Measurements from ENCODE around the gene CDH23. TPM values are rescaled to one million over a fixed set of nuclear protein-coding genes. Genes with fewer than 3 reads are reported as not detected.

The CDH23 gene
- total and polyA plus RNA-seq, 10 of the 15 experiments (the other 5 are each of a cell fraction or from before 2014, with no cell fraction given): 0.09 to 0.40 (median 0.15) TPM; not detected in 1

DNA sequence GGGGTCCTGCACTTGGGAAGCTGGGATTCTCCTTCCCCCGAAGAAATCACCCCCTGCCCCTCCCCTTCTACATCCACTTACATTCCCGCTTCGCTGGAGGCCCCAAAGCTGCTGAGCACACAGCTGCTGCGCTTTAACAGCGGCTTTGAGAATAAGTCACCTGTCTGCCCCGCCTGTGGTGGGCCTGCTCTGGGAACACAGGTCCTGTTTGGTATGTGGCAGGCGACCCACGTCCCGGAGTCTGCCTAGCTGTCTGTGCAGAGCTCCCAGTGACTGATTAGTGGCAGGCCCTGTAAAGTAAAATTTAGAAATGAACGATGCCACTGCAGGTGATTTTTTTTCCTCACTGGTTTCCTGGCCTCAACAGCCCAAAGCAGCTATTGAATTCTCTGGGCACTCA lies 47.0 kb downstream of the CDH23 start:
- no peaks in the 10 kb centered on the region for H3K4me1 ChIP-seq (ENCODE audit: control insufficient read depth, insufficient read depth, low read length)
- no peaks in the 10 kb centered on the region for H3K36me3 ChIP-seq (ENCODE audit: control insufficient read depth in 2 of 2, insufficient read depth in 2 of 2, low read length in 1 of 2)
- RAD21 ChIA-PET (ENCODE audit: unreplicated experiment): no interaction called here
- H4K20me1 ChIP-seq (ENCODE audit: control insufficient read depth, insufficient read depth): no peaks in the 10 kb centered on the region
- intact Hi-C loops (cut with micrococcal nuclease; ENCODE audit: unreplicated experiment): no loop called here
- TF ChIP-seq, protein P1, sequence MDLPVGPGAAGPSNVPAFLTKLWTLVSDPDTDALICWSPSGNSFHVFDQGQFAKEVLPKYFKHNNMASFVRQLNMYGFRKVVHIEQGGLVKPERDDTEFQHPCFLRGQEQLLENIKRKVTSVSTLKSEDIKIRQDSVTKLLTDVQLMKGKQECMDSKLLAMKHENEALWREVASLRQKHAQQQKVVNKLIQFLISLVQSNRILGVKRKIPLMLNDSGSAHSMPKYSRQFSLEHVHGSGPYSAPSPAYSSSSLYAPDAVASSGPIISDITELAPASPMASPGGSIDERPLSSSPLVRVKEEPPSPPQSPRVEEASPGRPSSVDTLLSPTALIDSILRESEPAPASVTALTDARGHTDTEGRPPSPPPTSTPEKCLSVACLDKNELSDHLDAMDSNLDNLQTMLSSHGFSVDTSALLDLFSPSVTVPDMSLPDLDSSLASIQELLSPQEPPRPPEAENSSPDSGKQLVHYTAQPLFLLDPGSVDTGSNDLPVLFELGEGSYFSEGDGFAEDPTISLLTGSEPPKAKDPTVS (IDR thresholded peaks at IDR 0.05; ENCODE audit: low read depth, low read length): no peak
- TF ChIP-seq NRF1 (conservative IDR thresholded peaks at IDR 0.05; ENCODE audit: low read depth, low read length): no peak
- no peak for TF ChIP-seq CHD1 (IDR thresholded peaks at IDR 0.05; ENCODE audit: low read depth, low read length)
- no peak for FAIRE-seq
- BruUV-seq (replicated peaks): no TSS peak
- H3K27ac ChIP-seq (ENCODE audit: control insufficient read depth, insufficient read depth): no peak overlapping the region
- CTCF ChIA-PET: no interaction called here
- H3K9ac ChIP-seq (ENCODE audit: control insufficient read depth, insufficient read depth, low read length): no peak overlapping the region
- 42% methylated on average over 10 of the region's 10 CpGs for WGBS (ENCODE audit: insufficient coverage, insufficient replicate concordance, low lambda C conversion rate, missing lambda C conversion rate)
- POLR2A ChIA-PET: no interaction called here
- no peak overlapping the region for H3K4me3 ChIP-seq
- in situ Hi-C loops (cut with MboI): no loop called here
- no peak for ATAC-seq
- no peak overlapping the region for H3K4me2 ChIP-seq (ENCODE audit: control insufficient read depth, insufficient read depth)
- H3K79me2 ChIP-seq (ENCODE audit: control insufficient read depth, insufficient read depth, low read length): no peaks in the 10 kb centered on the region
- SMC1A ChIA-PET (ENCODE audit: uncharacterized antibody, unreplicated experiment): no interaction called here
- DNase-seq (ENCODE audit: low read depth, low spot score): no peak
- H2AFZ ChIP-seq (ENCODE audit: control insufficient read depth, low read depth, low read length): no peak overlapping the region
- no peaks in the 10 kb centered on the region for H3K9me3 ChIP-seq (replicated peaks; ENCODE audit: control insufficient read depth, insufficient read depth, low read length)
- peaks cover 0 to 4% of the 10 kb centered on the region in 2 experiments; a peak in 3 of 4 replicates for H3K27me3 ChIP-seq (replicated peaks in 1 of 2; ENCODE audit: control insufficient read depth in 2 of 2, insufficient read depth in 2 of 2, low read length in 1 of 2)

DNA sequence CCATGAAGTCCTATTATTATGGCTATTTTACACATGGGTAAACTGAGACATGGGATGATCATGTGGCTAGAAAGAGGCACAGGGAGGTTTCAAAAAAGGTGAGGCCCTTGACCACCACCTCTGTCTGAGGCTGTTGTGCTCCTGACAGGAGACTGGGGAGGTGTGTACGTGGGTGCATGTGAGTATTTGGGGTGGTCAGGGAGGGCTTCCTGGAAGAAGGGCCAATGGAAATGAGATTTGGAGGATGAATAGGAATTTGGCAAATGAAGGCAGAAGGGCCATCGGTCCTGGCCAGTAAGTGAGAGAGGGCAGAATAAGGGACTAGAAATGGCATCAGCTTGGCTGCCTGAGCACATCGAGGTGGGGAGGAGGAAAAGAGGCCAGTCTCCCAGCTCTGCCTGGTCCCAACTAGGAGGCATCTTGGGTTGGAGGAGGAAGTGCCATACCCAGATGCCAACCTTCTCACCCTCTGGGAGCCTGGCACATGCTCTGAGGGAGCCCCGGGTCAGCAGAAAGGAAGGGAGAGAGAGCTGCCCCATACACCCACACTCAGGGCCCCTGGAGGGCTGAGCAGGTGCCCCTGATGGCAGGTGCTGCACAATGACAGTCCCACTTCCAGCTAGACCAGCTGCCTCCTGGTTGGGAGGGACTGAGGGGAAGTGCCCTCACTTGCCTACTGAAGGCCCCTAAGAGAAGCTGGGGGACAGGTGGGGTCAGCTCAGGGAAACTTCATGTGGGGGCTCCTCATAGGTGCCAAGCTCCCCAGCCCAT lies 47.7 kb downstream of the CDH23 start:
- Histone ChIP-seq H3K27me3 (replicated peaks in 1 of 2; ENCODE audit: control insufficient read depth in 2 of 2, insufficient read depth in 2 of 2, low read length in 1 of 2) (peaks cover 0 to 4% of the 10 kb centered on the region in 2 experiments; a peak in 3 of 4 replicates), H3K4me1 (ENCODE audit: control insufficient read depth, insufficient read depth, low read length) (no peaks in the 10 kb centered on the region), H3K4me2 (ENCODE audit: control insufficient read depth, insufficient read depth) (no peak overlapping the region), H3K27ac (ENCODE audit: control insufficient read depth, insufficient read depth) (no peak overlapping the region), H3K79me2 (ENCODE audit: control insufficient read depth, insufficient read depth, low read length) (no peaks in the 10 kb centered on the region), H3K9ac (ENCODE audit: control insufficient read depth, insufficient read depth, low read length) (no peak overlapping the region), H2AFZ (ENCODE audit: control insufficient read depth, low read depth, low read length) (no peak overlapping the region), H3K9me3 (replicated peaks; ENCODE audit: control insufficient read depth, insufficient read depth, low read length) (no peaks in the 10 kb centered on the region), H3K4me3 (no peak overlapping the region), H3K36me3 (ENCODE audit: control insufficient read depth in 2 of 2, insufficient read depth in 2 of 2, low read length in 1 of 2) (no peaks in the 10 kb centered on the region), H4K20me1 (ENCODE audit: control insufficient read depth, insufficient read depth) (no peaks in the 10 kb centered on the region)
- no peak for FAIRE-seq
- 10% methylated on average over 4 of the region's 4 CpGs for WGBS (ENCODE audit: insufficient coverage, insufficient replicate concordance, low lambda C conversion rate, missing lambda C conversion rate)
- ChIA-PET SMC1A (ENCODE audit: uncharacterized antibody, unreplicated experiment) (no interaction called here), RAD21 (ENCODE audit: unreplicated experiment) (no interaction called here), CTCF (no interaction called here), POLR2A (no interaction called here)
- ATAC-seq: no peak
- in situ Hi-C loops (cut with MboI) (no loop called here), intact Hi-C loops (cut with micrococcal nuclease; ENCODE audit: unreplicated experiment) (no loop called here)
- no TSS peak for BruUV-seq (replicated peaks)
- no peak for DNase-seq (ENCODE audit: low read depth, low spot score)
- TF ChIP-seq RELA (IDR thresholded peaks at IDR 0.05; ENCODE audit: borderline replicate concordance, partially characterized antibody): no peak
- no peak for TF ChIP-seq CHD1 (IDR thresholded peaks at IDR 0.05; ENCODE audit: low read depth, low read length)
- no peak for TF ChIP-seq JUND (IDR thresholded peaks at IDR 0.05; ENCODE audit: low read depth, low read length)
- TF ChIP-seq, protein P1 (IDR thresholded peaks at IDR 0.05; ENCODE audit: low read depth, low read length): no peak
- TF ChIP-seq FOXM1 (IDR thresholded peaks at IDR 0.05; ENCODE audit: low read depth, low read length): no peak
- TF ChIP-seq IKZF1 (conservative IDR thresholded peaks at IDR 0.05): no peak
- no peak for TF ChIP-seq LARP7 (IDR thresholded peaks at IDR 0.05)
- TF ChIP-seq, protein P2, sequence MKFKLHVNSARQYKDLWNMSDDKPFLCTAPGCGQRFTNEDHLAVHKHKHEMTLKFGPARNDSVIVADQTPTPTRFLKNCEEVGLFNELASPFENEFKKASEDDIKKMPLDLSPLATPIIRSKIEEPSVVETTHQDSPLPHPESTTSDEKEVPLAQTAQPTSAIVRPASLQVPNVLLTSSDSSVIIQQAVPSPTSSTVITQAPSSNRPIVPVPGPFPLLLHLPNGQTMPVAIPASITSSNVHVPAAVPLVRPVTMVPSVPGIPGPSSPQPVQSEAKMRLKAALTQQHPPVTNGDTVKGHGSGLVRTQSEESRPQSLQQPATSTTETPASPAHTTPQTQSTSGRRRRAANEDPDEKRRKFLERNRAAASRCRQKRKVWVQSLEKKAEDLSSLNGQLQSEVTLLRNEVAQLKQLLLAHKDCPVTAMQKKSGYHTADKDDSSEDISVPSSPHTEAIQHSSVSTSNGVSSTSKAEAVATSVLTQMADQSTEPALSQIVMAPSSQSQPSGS (IDR thresholded peaks at IDR 0.05; ENCODE audit: low read length): no peak
- TF ChIP-seq TCF3 (IDR thresholded peaks at IDR 0.05; ENCODE audit: borderline replicate concordance, insufficient read depth, low read depth, low read length): no peak
- no peak for TF ChIP-seq SRF (IDR thresholded peaks at IDR 0.05; ENCODE audit: low read depth in 2 of 2, low read length in 2 of 2)
- TF ChIP-seq, protein P3, sequence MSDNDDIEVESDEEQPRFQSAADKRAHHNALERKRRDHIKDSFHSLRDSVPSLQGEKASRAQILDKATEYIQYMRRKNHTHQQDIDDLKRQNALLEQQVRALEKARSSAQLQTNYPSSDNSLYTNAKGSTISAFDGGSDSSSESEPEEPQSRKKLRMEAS (IDR thresholded peaks at IDR 0.05; ENCODE audit: low read depth, low read length): no peak

Measured in GM12878 (cell line).